HEK293T (cell line): ENCODE results near the gene FUT7.

Experiments used
- CTCF ChIA-PET: fragments of 350-600 bp; formaldehyde crosslinking; extraction: SDS; loops from one replicate; lab custom pipeline; 2021; ENCODE audit warnings: antibody characterized with exemption, inconsistent platforms; lab: Yijun Ruan, JAX
- POLR2A ChIA-PET: fragments of 350-600 bp; formaldehyde crosslinking; extraction: SDS; loops from one replicate; lab custom pipeline; 2020; ENCODE audit warnings: antibody characterized with exemption, inconsistent platforms; lab: Yijun Ruan, JAX
- DNase-seq: peaks from one replicate; pipeline ENCODE4 v3.0.0; 2012; ENCODE audit warnings: mixed read lengths; ENCODE audit errors: extremely low spot score
- ARNT ChIP-seq: fragments of 450-650 bp; IDR thresholded peaks from 2 replicates; pipeline ENCODE4 v1.6.1; 2017; ENCODE audit warnings: mild to moderate bottlenecking
- BHLHE40 ChIP-seq: fragments of 450-650 bp; IDR thresholded peaks from 2 replicates; pipeline ENCODE4 v1.6.1; 2016; ENCODE audit warnings: mild to moderate bottlenecking, moderate library complexity, borderline replicate concordance
- CTBP1 ChIP-seq: fragments of 450-650 bp; IDR thresholded peaks from 2 replicates; pipeline ENCODE4 v1.6.1; 2016; ENCODE audit warnings: borderline replicate concordance
- ELF4 ChIP-seq: fragments of 450-650 bp; IDR thresholded peaks from 2 replicates; pipeline ENCODE4 v1.6.1; 2017; ENCODE audit warnings: antibody characterized with exemption
- FOXA1 ChIP-seq: fragments of 450-650 bp; IDR thresholded peaks from 2 replicates; pipeline ENCODE4 v1.6.1; 2016; ENCODE audit warnings: mild to moderate bottlenecking
- FOXK2 ChIP-seq: fragments of 450-650 bp; IDR thresholded peaks from 2 replicates; pipeline ENCODE4 v1.6.1; 2016; ENCODE audit warnings: mild to moderate bottlenecking
- HDGF ChIP-seq: fragments of 450-650 bp; IDR thresholded peaks from 2 replicates; pipeline ENCODE4 v1.6.1; 2017; ENCODE audit warnings: antibody characterized with exemption, borderline replicate concordance
- L3MBTL2 ChIP-seq: fragments of 450-650 bp; conservative IDR thresholded peaks from 2 replicates; pipeline ENCODE4 v1.6.1; 2016; ENCODE audit warnings: mild to moderate bottlenecking
- LEF1 ChIP-seq: fragments of 450-650 bp; IDR thresholded peaks from 2 replicates; pipeline ENCODE4 v1.6.1; 2017; ENCODE audit warnings: mild to moderate bottlenecking, borderline replicate concordance
- NFRKB ChIP-seq: fragments of 450-650 bp; IDR thresholded peaks from 2 replicates; pipeline ENCODE4 v1.6.1; 2016; ENCODE audit warnings: mild to moderate bottlenecking, moderate library complexity
- SP1 ChIP-seq: fragments of 450-650 bp; IDR thresholded peaks from 2 replicates; pipeline ENCODE4 v1.6.1; 2017
- SUZ12 ChIP-seq: fragments of 450-650 bp; IDR thresholded peaks from 2 replicates; pipeline ENCODE4 v1.6.1; 2016; ENCODE audit warnings: mild to moderate bottlenecking
- TARDBP ChIP-seq: fragments of 450-650 bp; IDR thresholded peaks from 2 replicates; pipeline ENCODE4 v1.6.1; 2016
- ZNF384 ChIP-seq: fragments of 450-650 bp; IDR thresholded peaks from 2 replicates; pipeline ENCODE4 v1.6.1; 2016
- TF ChIP-seq, protein P1 (sequence below): fragments of 450-650 bp; IDR thresholded peaks from 2 replicates; pipeline ENCODE4 v1.6.1; 2016

FUT7 gene

DNA sequence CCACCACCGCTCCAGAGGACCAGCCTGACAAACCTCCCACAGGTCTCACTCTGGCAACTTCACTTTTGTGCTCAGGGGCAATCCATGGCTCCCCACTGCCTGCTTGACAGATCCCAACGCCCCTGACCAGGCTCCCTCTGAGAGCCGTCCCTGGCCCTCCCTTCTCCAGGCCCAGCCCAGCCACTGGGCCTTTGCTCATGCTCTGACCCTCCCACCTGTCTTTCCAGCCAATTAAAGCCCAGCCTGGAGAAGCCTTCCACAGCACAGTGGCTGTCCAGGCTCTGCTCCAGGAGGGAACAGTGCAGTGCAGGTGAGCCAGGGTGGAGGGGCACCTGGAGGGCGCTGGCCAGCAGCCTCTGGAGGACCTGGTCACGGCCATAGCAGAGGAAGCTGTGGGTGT is 18.7 kb upstream of the FUT7 start:
- no peak for TF ChIP-seq SP1
- TF ChIP-seq LEF1, result no peak
- TF ChIP-seq L3MBTL2, result no peak
- no peak for TF ChIP-seq CTBP1
- TF ChIP-seq TARDBP, result no peak
- TF ChIP-seq SUZ12, result no peak
- TF ChIP-seq ARNT, result no peak
- no peak for TF ChIP-seq HDGF
- TF ChIP-seq ELF4, result no peak
- TF ChIP-seq, protein P1, sequence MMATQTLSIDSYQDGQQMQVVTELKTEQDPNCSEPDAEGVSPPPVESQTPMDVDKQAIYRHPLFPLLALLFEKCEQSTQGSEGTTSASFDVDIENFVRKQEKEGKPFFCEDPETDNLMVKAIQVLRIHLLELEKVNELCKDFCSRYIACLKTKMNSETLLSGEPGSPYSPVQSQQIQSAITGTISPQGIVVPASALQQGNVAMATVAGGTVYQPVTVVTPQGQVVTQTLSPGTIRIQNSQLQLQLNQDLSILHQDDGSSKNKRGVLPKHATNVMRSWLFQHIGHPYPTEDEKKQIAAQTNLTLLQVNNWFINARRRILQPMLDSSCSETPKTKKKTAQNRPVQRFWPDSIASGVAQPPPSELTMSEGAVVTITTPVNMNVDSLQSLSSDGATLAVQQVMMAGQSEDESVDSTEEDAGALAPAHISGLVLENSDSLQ, result no peak
- TF ChIP-seq FOXK2, result no peak
- TF ChIP-seq NFRKB, result no peak
- TF ChIP-seq ZNF384, result no peak
- TF ChIP-seq BHLHE40, result no peak
- no peak for DNase-seq
- ChIA-PET CTCF (no interaction called here), POLR2A (no interaction called here)

DNA sequence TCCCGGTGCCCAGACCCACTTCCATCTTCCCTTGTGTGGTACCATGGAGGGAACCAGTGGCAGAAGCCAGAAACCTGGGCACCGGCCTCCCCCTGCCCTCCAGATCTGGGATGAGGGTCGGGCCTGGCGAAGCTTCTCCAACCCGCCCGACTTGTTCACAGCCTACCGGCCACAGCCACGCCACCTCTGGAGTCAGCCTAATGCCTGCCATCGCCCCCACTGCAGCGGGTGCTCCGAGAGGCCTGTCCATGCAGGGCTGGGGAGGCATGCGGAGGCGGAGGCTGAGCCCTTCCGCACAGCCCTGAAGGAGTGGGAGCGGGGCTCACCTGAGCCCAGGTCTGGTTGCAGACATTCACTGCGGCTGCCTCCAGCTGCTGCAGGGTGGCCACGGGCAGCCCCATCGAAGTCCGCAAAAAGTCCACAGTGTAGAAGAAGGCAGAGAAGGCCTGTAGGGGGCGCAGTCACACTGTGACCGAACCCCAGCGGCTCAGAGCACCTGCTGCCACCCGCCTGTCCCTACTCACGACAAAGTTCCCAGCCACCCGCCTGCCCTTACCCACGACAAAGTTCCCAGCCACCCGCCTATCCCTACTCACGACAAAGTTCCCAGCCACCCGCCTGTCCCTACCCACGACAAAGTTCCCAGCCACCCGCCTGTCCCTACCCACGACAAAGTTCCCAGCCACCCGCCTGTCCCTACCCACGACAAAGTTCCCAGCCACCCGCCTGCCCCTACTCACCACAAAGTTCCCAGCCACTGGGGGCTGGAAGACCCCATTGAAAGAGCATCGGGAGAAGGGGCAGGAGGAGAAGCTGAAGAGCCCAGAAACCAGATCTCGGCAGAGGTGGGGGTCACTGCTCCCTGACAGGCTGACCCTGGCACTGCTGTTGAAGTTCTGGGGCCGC is 17.9 kb upstream of the FUT7 start:
- CTCF ChIA-PET, result interaction anchor here (0.8 to 2.0 kb wide), 7 partner anchors 11 to 177 kb away, joined by 3 to 14 read pairs (median 6); partner anchors contain the start of genes RNF224 and SAPCD2
- no peak for TF ChIP-seq SUZ12
- no peak for TF ChIP-seq HDGF
- no peak for TF ChIP-seq L3MBTL2
- no peak for TF ChIP-seq LEF1
- TF ChIP-seq BHLHE40, result no peak
- no peak for TF ChIP-seq NFRKB
- no peak for TF ChIP-seq SP1
- no peak for TF ChIP-seq FOXK2
- no peak for TF ChIP-seq ZNF384
- no peak for TF ChIP-seq TARDBP
- TF ChIP-seq, protein P1, result no peak
- TF ChIP-seq ELF4, result no peak
- TF ChIP-seq CTBP1, result no peak
- TF ChIP-seq ARNT, result no peak
- TF ChIP-seq FOXA1, result no peak
- POLR2A ChIA-PET, result interaction anchor here (0.9 to 1.3 kb wide), 2 partner anchors 36 to 173 kb away, joined by 3 read pairs; no protein-coding TSS in a partner anchor
- peak; percentile 78 for DNase-seq

DNA sequence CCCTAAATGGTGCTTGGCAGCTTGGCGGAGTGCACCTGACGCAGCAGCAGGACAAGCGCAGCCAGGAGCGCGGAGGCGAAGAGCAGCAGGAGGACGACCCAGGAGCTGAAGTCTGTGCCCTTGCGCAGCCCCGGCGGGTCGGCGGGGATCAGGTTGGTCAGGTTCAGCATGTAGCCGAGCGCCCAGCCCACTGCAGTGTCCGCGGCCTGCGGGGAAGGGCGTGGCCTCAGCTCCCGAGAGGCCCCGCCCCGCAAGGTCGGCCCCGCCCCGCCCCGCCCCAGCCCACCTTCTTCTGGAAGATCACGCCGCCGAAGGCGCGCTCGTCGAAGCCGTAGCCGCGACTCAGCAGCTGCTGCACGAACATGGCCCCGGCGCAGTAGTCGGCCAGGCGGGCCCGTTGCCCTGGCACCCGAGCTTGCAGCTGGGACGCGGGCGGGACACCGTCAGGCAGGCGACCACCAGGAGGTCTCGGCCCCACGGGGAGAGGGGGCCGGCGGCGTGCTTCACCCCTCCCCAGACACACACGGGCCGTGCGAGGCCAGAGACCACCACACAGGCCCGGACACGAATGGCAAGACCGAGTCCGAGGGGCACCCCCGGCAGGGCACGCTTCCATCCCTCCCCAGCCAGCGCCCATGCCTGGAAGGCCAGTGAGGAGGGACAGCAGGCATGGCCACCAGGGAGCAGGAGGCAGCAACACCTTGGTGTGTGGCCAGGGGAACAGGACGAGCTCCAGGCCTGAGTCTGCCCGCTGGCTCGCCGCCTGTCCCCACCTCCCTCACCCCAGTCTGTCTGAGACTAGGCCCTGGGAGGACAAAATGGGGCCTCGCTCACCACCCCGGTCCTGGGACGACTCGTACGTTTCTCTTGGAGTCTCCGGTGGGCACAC is 17.0 kb upstream of the FUT7 start:
- peak; percentile 52 for DNase-seq
- TF ChIP-seq BHLHE40, result no peak
- no peak for TF ChIP-seq TARDBP
- no peak for TF ChIP-seq FOXA1
- TF ChIP-seq FOXK2, result no peak
- TF ChIP-seq ZNF384, result no peak
- TF ChIP-seq ELF4, result no peak
- CTCF ChIA-PET, result interaction anchor here (0.7 to 2.0 kb wide), 10 partner anchors 12 to 178 kb away, joined by 3 to 14 read pairs (median 3); partner anchors contain the start of genes RNF224 and SAPCD2
- POLR2A ChIA-PET, result interaction anchor here (0.6 to 1.3 kb wide), 4 partner anchors 15 to 174 kb away, joined by 3 to 5 read pairs (median 3); partner anchors contain the start of gene SAPCD2

DNA sequence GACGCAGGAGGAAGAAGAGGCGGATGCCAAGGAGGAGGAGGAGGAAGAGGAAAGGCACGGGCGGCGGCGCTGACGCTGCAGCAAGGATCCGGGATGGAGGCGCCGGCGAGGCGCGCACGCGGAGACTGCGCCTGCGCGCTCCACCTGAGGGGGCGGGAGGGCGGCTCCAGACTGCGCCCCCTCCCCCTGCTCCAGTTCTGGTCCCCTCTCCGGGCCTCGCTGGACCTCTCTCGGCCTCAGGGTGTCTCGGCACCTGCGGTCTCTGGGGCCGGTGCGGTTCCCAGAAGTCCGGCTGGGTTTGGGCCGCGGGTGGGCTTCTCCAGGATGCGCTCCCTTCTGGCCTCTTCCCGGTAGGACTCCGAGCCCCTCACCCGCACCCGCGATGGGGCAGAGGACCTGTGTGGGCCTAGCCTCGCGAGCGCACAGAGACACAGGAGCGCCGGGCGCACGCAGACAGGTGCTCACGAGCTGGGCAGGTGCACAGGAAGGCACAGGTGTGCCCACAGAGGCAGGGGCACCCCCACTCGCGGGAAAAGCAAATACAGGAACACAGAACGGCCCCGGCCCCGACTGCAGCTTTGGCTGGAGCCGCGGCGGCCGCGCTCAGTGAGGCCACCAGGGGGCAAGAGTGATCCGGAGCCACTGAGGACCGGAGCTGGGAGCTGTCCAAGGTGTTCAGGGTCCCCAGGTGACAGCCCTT is 14.3 kb upstream of the FUT7 start, which contains the start of gene NPDC1:
NPDC1 (minus strand) TSS at position 90 of the 700 bp plus-strand sequence. CDS start 188 bp downstream, outside the sequence.
- POLR2A ChIA-PET, result interaction anchor here (0.7 to 1.2 kb wide), 3 partner anchors 24 to 196 kb away, joined by 3 read pairs; partner anchors contain the start of genes MAN1B1 and SAPCD2
- CTCF ChIA-PET, result interaction anchor here (0.7 to 1.8 kb wide), 14 partner anchors 10 to 284 kb away, joined by 3 to 17 read pairs (median 6); partner anchors contain the start of genes MAN1B1 and SAPCD2

DNA sequence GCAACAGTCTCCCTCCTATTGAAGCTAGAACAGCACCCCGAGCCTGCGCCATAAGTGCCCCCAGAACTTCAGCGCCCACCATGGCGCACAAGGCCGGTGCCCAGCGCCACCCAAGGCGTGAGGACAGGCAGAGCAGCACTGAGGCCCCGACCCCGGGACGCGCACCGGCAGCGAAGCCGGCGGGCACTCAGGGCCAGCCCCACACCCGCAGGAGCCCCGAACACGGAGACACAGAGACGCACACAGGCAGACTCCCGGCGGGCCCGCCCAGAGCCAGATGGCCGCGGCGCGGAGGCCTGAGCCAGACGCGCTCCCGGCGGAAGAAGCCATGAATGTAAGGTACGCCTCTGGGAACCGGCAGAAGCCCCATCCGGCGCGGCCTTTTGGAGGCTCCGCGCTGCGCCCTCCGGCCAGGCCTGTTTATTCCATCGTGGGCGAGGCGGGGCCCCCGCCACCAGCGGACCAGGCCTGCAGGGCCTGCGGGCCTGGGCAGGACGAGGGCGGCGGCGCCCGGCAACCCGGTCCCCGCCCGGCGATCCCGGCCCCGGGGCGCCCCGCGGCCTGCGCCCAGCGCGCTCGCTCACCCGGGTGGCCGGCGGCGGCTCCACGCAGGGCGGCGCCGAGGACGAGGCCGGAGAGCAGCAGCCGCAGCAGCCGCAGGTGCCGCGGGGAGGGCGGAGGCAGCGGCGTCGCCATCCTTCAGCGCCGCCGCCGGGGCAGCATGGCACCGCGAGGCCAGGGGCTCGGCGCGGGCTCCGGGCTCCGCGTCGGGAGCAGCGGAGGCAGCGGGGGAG is 13.6 kb upstream of the FUT7 start:
- POLR2A ChIA-PET, result no interaction called here
- no peak for TF ChIP-seq ARNT
- TF ChIP-seq BHLHE40, result no peak
- TF ChIP-seq CTBP1, result no peak
- TF ChIP-seq, protein P1, result no peak
- no peak for TF ChIP-seq ZNF384
- no peak for TF ChIP-seq SUZ12
- TF ChIP-seq FOXA1, result no peak
- TF ChIP-seq SP1, result no peak
- CTCF ChIA-PET, result interaction anchor here (2.5 kb wide), 1 partner anchor 10 kb away, joined by 13 read pairs; no protein-coding TSS in a partner anchor
- peak; percentile 61 for DNase-seq

More for the DNA sequence above, 14.3 kb upstream of the FUT7 start, which contains the start of gene NPDC1:
- peak; percentile 93 for DNase-seq
- peak; percentile 65; the same call in 1 of the 2 replicates for TF ChIP-seq L3MBTL2
- no peak for TF ChIP-seq SP1
